Natural killer cell (primary cell): ENCODE measurements around the gene QRICH1. TPM values are rescaled to one million over a fixed set of nuclear protein-coding genes. Genes with fewer than 3 reads are reported as not detected.

Experiments
- ATAC-seq, 3 donors: fragments of 150-1000 bp in 2 of 3; fragments of 200-7000 bp in 1 of 3; cut with Tn5 transposase; 1 replicate in 1 of 3; 2 replicates in 2 of 3; pipeline ENCODE4 v1.10.0; 2021; ENCODE audit warnings: mild to moderate bottlenecking in 2 of 3, moderate library complexity in 2 of 3
- DNase-seq, 2 donors: peaks; one replicate each; pipeline versions ENCODE4 v3.0.0 to v3.0.0-alpha.2; 2013 to 2021; ENCODE audit warnings: mixed read lengths in 1 of 2
- H3K27ac ChIP-seq: one replicate; pipeline ENCODE4 v1.5.1; 2013; ENCODE audit warnings: mild to moderate bottlenecking, low read length
- H3K27me3 ChIP-seq: one replicate; pipeline ENCODE4 v1.6.1; 2013; ENCODE audit warnings: low read length; ENCODE audit not compliant: control insufficient read depth, insufficient read depth
- H3K36me3 ChIP-seq: one replicate; pipeline ENCODE4 v1.6.1; 2013; ENCODE audit warnings: low read length; ENCODE audit not compliant: control insufficient read depth, insufficient read depth
- H3K4me1 ChIP-seq: one replicate; pipeline ENCODE4 v1.6.1; 2013; ENCODE audit warnings: low read length; ENCODE audit not compliant: control insufficient read depth, insufficient read depth
- H3K4me3 ChIP-seq: one replicate; pipeline ENCODE4 v1.5.1; 2013; ENCODE audit warnings: low read length
- H3K9me3 ChIP-seq: one replicate; pipeline ENCODE4 v1.6.1; 2013; ENCODE audit warnings: low read length; ENCODE audit not compliant: control insufficient read depth, insufficient read depth
- H3K27ac Mint-ChIP-seq, 2 donors: one replicate each; pipeline ENCODE4 v1.8.0; 2022; ENCODE audit warnings: mild to moderate bottlenecking in 2 of 2, mixed read lengths in 2 of 2, moderate library complexity in 1 of 2
- H3K27me3 Mint-ChIP-seq, 2 donors: one replicate each; pipeline ENCODE4 v1.8.0; 2022; ENCODE audit warnings: low read depth in 2 of 2, mixed read lengths in 2 of 2
- H3K36me3 Mint-ChIP-seq: one replicate; pipeline ENCODE4 v1.8.0; 2022; ENCODE audit warnings: mixed read lengths
- H3K4me1 Mint-ChIP-seq, 2 donors: one replicate each; pipeline ENCODE4 v1.8.0; 2022; ENCODE audit warnings: mixed read lengths in 2 of 2
- H3K4me3 Mint-ChIP-seq: one replicate; pipeline ENCODE4 v1.8.0; 2022; ENCODE audit warnings: mild to moderate bottlenecking, moderate library complexity, mixed read lengths
- H3K9me3 Mint-ChIP-seq, 2 donors: one replicate each; pipeline ENCODE4 v1.8.0; 2022; ENCODE audit warnings: mixed read lengths in 2 of 2
- CTCF ChIP-seq: fragments of 200-600 bp; IDR thresholded peaks from one replicate; pipeline ENCODE4 v1.8.0; 2022; ENCODE audit warnings: antibody characterized with exemption
- WGBS: methylation state at CpG from one replicate; pipeline ENCODE4 v1.1.7; 2013; ENCODE audit warnings: missing lambda C conversion rate; ENCODE audit not compliant: insufficient coverage; 5-methylcytosine and 5-hydroxymethylcytosine counted together
- intact Hi-C: fragments of 100-400 bp; cut with micrococcal nuclease; formaldehyde crosslinking; loops from one replicate; pipeline ENCODE4 v1.14.2; 2022
- total RNA-seq, 4 donors: library from RNA; stranded (reverse); fragments of 120-200 nt in 1 of 4; gene quantifications; one replicate each; pipeline versions ENCODE4 v1.2.3 to v1.2.4, GENCODE V29; 2013 to 2022

QRICH1 gene
- total RNA-seq, 3 donors from 2014 or later (not counting 1 experiment from before 2014, with no cell fraction given) = 220 to 230 (median 227) TPM

- H3K4me3 Mint-ChIP-seq = peak overlapping the region; percentile 90
- ATAC-seq (no peak), DNase-seq (no peak)
- H3K9me3 ChIP-seq = no peaks in the 10 kb centered on the region
- intact Hi-C loops = loop anchor here (5.0 kb wide), 2 partner anchors 33 to 458 kb away; partner anchors contain the start of gene NDUFAF3
- no peak for TF ChIP-seq CTCF
- H3K4me3 ChIP-seq = peak overlapping the region; percentile 61
- H3K27me3 ChIP-seq = no peaks in the 10 kb centered on the region
- peak overlapping the region; percentile 73 to 86 for H3K27ac Mint-ChIP-seq
- H3K4me1 Mint-ChIP-seq = peaks cover 28 to 44% of the 10 kb centered on the region in 2 donors
- peaks cover 6% of the 10 kb centered on the region for H3K36me3 ChIP-seq
- peak overlapping the region; percentile 62 for H3K27ac ChIP-seq
- no peaks in the 10 kb centered on the region for H3K27me3 Mint-ChIP-seq
- no peaks in the 10 kb centered on the region for H3K36me3 Mint-ChIP-seq
- no peaks in the 10 kb centered on the region for H3K9me3 Mint-ChIP-seq
- H3K4me1 ChIP-seq = peaks cover 26% of the 10 kb centered on the region
- 4% methylated on average over 20 of the region's 21 CpGs for WGBS
Observed at GRCh38 chr3:48989126-48989795, 104.6 kb downstream of the QRICH1 start.

GRCh38 chr3:48985831-48986376 is 108.0 kb downstream of the QRICH1 start:
- Mint-ChIP-seq H3K9me3 (no peaks in the 10 kb centered on the region), H3K27me3 (no peaks in the 10 kb centered on the region), H3K36me3 (no peaks in the 10 kb centered on the region), H3K4me3 (peak overlapping the region; percentile 22), H3K4me1 (peaks cover 16 to 26% of the 10 kb centered on the region in 2 donors), H3K27ac (peak overlapping the region; percentile 20 to 26)
- ATAC-seq (no peak), DNase-seq (no peak)
- no peaks in the 10 kb centered on the region for H3K27me3 ChIP-seq
- peaks cover 17% of the 10 kb centered on the region for H3K4me1 ChIP-seq
- no peak for TF ChIP-seq CTCF
- no peaks in the 10 kb centered on the region for H3K9me3 ChIP-seq
- peaks cover 30% of the 10 kb centered on the region for H3K36me3 ChIP-seq
- H3K27ac ChIP-seq = no peak overlapping the region
- 99% methylated on average over 7 of the region's 7 CpGs for WGBS
- intact Hi-C loops = loop anchor here (5.0 kb wide), 2 partner anchors 36 to 461 kb away; partner anchors contain the start of gene NDUFAF3
- no peak overlapping the region for H3K4me3 ChIP-seq

- Histone ChIP-seq H3K27me3 (no peaks in the 10 kb centered on the region), H3K9me3 (no peaks in the 10 kb centered on the region), H3K36me3 (peaks cover 39% of the 10 kb centered on the region), H3K4me1 (peaks cover 12% of the 10 kb centered on the region), H3K27ac (no peak overlapping the region), H3K4me3 (no peak overlapping the region)
- intact Hi-C loops = loop anchor here (5.0 kb wide), 2 partner anchors 38 to 463 kb away; partner anchors contain the start of gene NDUFAF3
- TF ChIP-seq CTCF = no peak
- Mint-ChIP-seq H3K4me1 (peaks cover 11 to 20% of the 10 kb centered on the region in 2 donors), H3K4me3 (no peak overlapping the region), H3K27ac (no peak overlapping the region), H3K9me3 (no peaks in the 10 kb centered on the region), H3K27me3 (no peaks in the 10 kb centered on the region), H3K36me3 (peaks cover under 1% of the 10 kb centered on the region)
- ATAC-seq (no peak), DNase-seq (no peak)
Observed at GRCh38 chr3:48984663-48985062, 109.2 kb downstream of the QRICH1 start.
